ENCODE measurements around the gene PUM2. TPM values are rescaled to one million over a fixed set of nuclear protein-coding genes. Genes with fewer than 3 reads are reported as not detected.

The PUM2 gene
- total RNA-seq, 1 experiment from 2014 or later: 85.6 TPM

GRCh38 chr2:20257411-20257810 is 93.2 kb downstream of the PUM2 start:
- BruUV-seq (replicated peaks): no TSS peak
- Histone ChIP-seq H3K27me3 (ENCODE audit: control insufficient read depth, insufficient read depth, low read length) (no peaks in the 10 kb centered on the region), H3K4me3 (ENCODE audit: low read depth in 2 of 2, low read length in 2 of 2) (no peak overlapping the region), H3K9me3 (ENCODE audit: control insufficient read depth, insufficient read depth, low read depth, low read length) (no peaks in the 10 kb centered on the region), H3K4me1 (ENCODE audit: control insufficient read depth, insufficient read depth, low read length) (no peaks in the 10 kb centered on the region), H3K36me3 (ENCODE audit: control insufficient read depth, insufficient read depth, low read length) (peaks cover 59% of the 10 kb centered on the region), H3K27ac (ENCODE audit: low read length) (no peak overlapping the region)
- POLR2A ChIA-PET: no interaction called here
- DNase-seq (ENCODE audit: low read depth, low spot score) (no peak), ATAC-seq (no peak)
- intact Hi-C loops (cut with micrococcal nuclease; ENCODE audit: unreplicated experiment): no loop called here
- TF ChIP-seq CTCF (IDR thresholded peaks at IDR 0.05): no peak
- no peak for TF ChIP-seq TCF7L2 (IDR thresholded peaks at IDR 0.05; ENCODE audit: low read depth, low read length)
- TF ChIP-seq REST (IDR thresholded peaks at IDR 0.05; ENCODE audit: insufficient read depth in 1 of 2, low read depth in 2 of 2, low read length in 1 of 2): no peak
- no peak for TF ChIP-seq POLR2AphosphoS5 (IDR thresholded peaks at IDR 0.05; ENCODE audit: low read depth, low read length)
- TF ChIP-seq SIN3A (IDR thresholded peaks at IDR 0.05; ENCODE audit: borderline replicate concordance, insufficient read depth, low read depth, low read length): no peak
- in situ Hi-C loops (cut with HindIII; ENCODE audit: low pct_unique_long_range_greater_than_20kb, low sequenced_read_pairs): no loop called here
- CTCF ChIA-PET: interaction anchor here (0.7 kb wide), 1 partner anchor 15 kb away, joined by 14 read pairs; no protein-coding TSS in a partner anchor

DNA sequence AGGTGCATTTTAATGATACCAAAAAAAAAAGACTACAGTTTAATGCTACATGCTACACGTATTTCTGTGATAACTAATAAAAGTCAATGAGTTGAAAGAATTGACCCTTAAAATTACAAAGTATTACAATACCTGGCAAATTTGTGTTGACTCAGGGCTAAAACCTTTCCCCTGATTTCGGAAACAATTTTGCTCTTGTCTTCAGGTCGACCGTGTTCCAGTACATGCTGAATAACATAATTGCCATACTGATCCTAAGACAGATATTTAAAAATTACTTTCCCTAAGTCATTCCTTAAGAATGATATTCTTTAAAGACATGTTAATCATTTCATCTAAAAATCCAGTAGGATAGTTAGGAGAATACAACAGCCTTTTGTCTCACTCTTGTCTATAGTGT is 95.9 kb downstream of the PUM2 start:
- ChIA-PET CTCF (no interaction called here), POLR2A (no interaction called here)
- DNase-seq (ENCODE audit: low read depth, low spot score) (no peak), ATAC-seq (no peak)
- intact Hi-C loops (cut with micrococcal nuclease; ENCODE audit: unreplicated experiment) (no loop called here), in situ Hi-C loops (cut with HindIII; ENCODE audit: low pct_unique_long_range_greater_than_20kb, low sequenced_read_pairs) (no loop called here)
- H3K27ac ChIP-seq (ENCODE audit: low read length): no peak overlapping the region
- H3K9me3 ChIP-seq (ENCODE audit: control insufficient read depth, insufficient read depth, low read depth, low read length): no peaks in the 10 kb centered on the region
- H3K36me3 ChIP-seq (ENCODE audit: control insufficient read depth, insufficient read depth, low read length): peaks cover 69% of the 10 kb centered on the region
- no peaks in the 10 kb centered on the region for H3K27me3 ChIP-seq (ENCODE audit: control insufficient read depth, insufficient read depth, low read length)
- no peaks in the 10 kb centered on the region for H3K4me1 ChIP-seq (ENCODE audit: control insufficient read depth, insufficient read depth, low read length)
- TF ChIP-seq REST (IDR thresholded peaks at IDR 0.05; ENCODE audit: insufficient read depth in 1 of 2, low read depth in 2 of 2, low read length in 1 of 2) (no peak), SIN3A (IDR thresholded peaks at IDR 0.05; ENCODE audit: borderline replicate concordance, insufficient read depth, low read depth, low read length) (no peak), POLR2AphosphoS5 (IDR thresholded peaks at IDR 0.05; ENCODE audit: low read depth, low read length) (no peak), CTCF (IDR thresholded peaks at IDR 0.05) (no peak), TCF7L2 (IDR thresholded peaks at IDR 0.05; ENCODE audit: low read depth, low read length) (no peak)
- H3K4me3 ChIP-seq (ENCODE audit: low read depth in 2 of 2, low read length in 2 of 2): no peak overlapping the region
- BruUV-seq (replicated peaks): no TSS peak
